Measurements from ENCODE around the gene CABLES2. TPM values are rescaled to one million over a fixed set of nuclear protein-coding genes. Genes with fewer than 3 reads are reported as not detected.

CABLES2 gene
- total and polyA plus RNA-seq, 3 donors from 2014 or later: 51.0 to 83.0 (median 58.6) TPM

GRCh38 chr20:62405981-62406513, 1.0 kb downstream of the CABLES2 start:
- WGBS, 2 donors: 41 to 66% methylated on average over 9 to 10 of the region's 10 CpGs
- no peak for DNase-seq
- Histone ChIP-seq H3K9me3 (no peaks in the 10 kb centered on the region), H3K27me3 (no peaks in the 10 kb centered on the region), H3K4me3 (peak overlapping the region in 1 of 2 donors; percentile 62), H3K4me1 (peaks cover 31% of the 10 kb centered on the region), H3K27ac (no peak overlapping the region), H3K36me3 (ENCODE audit: low read depth, missing control alignments) (no peaks in the 10 kb centered on the region)
- TF ChIP-seq POLR2A (IDR thresholded peaks at IDR 0.05): no peak
- TF ChIP-seq, protein P1, sequence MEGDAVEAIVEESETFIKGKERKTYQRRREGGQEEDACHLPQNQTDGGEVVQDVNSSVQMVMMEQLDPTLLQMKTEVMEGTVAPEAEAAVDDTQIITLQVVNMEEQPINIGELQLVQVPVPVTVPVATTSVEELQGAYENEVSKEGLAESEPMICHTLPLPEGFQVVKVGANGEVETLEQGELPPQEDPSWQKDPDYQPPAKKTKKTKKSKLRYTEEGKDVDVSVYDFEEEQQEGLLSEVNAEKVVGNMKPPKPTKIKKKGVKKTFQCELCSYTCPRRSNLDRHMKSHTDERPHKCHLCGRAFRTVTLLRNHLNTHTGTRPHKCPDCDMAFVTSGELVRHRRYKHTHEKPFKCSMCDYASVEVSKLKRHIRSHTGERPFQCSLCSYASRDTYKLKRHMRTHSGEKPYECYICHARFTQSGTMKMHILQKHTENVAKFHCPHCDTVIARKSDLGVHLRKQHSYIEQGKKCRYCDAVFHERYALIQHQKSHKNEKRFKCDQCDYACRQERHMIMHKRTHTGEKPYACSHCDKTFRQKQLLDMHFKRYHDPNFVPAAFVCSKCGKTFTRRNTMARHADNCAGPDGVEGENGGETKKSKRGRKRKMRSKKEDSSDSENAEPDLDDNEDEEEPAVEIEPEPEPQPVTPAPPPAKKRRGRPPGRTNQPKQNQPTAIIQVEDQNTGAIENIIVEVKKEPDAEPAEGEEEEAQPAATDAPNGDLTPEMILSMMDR (IDR thresholded peaks at IDR 0.05): no peak
- intact Hi-C loops (cut with DNase I; ENCODE audit: low total_unique reads): no loop called here

DNA sequence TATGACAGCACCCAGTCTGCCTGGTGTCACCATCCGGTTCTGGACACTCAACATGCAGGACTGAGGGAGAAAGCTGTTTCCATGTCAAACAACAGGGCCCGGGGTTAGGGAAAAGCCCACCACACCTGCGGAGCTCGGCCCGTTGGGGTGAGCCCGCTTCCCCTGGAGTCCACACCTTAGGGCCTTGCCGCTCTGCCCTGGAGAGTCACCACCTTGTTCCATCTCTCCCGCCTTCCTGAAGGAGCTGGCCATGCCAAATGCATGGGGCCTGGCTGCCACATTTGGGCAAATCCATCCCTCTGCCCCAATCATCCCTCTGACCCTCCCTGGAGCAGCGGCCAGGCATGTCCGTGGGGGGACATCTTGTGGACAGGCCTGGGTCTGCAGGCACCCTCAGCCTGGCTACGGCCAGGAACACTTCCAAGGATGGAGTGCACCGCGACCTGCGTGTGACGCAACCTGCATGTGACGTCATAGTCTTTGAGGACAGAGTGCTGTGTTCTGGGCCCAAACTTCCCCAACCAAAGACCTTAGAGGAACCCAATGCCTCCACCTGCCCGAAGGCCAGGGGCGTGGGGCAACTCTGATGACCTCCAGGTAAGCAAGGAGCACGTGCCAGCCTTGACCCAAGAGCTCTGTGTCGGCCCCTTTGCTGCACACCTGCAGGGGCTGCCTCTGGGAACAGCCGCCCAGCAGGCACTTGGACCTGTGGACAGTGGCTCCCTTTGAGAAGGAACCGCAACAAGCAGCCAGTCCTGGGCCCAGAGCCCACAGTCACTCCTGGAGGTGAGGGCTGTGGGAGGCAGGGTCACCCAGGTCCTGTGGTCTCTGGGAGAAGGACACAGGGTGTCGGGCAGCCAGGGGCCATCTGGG, 1.7 kb downstream of the CABLES2 start:
- intact Hi-C loops (cut with DNase I; ENCODE audit: low total_unique reads): no loop called here
- H3K36me3 ChIP-seq (ENCODE audit: low read depth, missing control alignments): no peaks in the 10 kb centered on the region
- no peak overlapping the region for H3K4me3 ChIP-seq
- no peaks in the 10 kb centered on the region for H3K27me3 ChIP-seq
- H3K9me3 ChIP-seq: no peaks in the 10 kb centered on the region
- DNase-seq: peak; percentile 66
- 61 to 77% methylated on average over 9 to 23 of the region's 23 CpGs for WGBS, 2 donors
- H3K4me1 ChIP-seq: peaks cover 28% of the 10 kb centered on the region
- no peak overlapping the region for H3K27ac ChIP-seq
- TF ChIP-seq, protein P1 (IDR thresholded peaks at IDR 0.05): peak in 2 of 3 experiments; percentile 52 to 55
- no peak for TF ChIP-seq POLR2A (IDR thresholded peaks at IDR 0.05)

- Histone ChIP-seq H3K27me3 (no peaks in the 10 kb centered on the region), H3K9me3 (no peaks in the 10 kb centered on the region), H3K4me1 (peaks cover 22% of the 10 kb centered on the region), H3K4me3 (no peak overlapping the region), H3K36me3 (ENCODE audit: low read depth, missing control alignments) (no peaks in the 10 kb centered on the region), H3K27ac (no peak overlapping the region)
- intact Hi-C loops (cut with DNase I; ENCODE audit: low total_unique reads): no loop called here
- 90 to 94% methylated on average over 12 of the region's 12 CpGs for WGBS, 2 donors
- no peak for TF ChIP-seq POLR2A (IDR thresholded peaks at IDR 0.05)
- TF ChIP-seq, protein P1 (IDR thresholded peaks at IDR 0.05): no peak
- no peak for DNase-seq
These were observed 2.4 kb downstream of the CABLES2 start for GRCh38 chr20:62404761-62405107.

GRCh38 chr20:62404112-62404665, 2.9 kb downstream of the CABLES2 start:
- WGBS, 2 donors: 78 to 83% methylated on average over 2 to 9 of the region's 9 CpGs
- intact Hi-C loops (cut with DNase I; ENCODE audit: low total_unique reads): no loop called here
- peaks cover 20% of the 10 kb centered on the region for H3K4me1 ChIP-seq

More at GRCh38 chr20:62404112-62404665, 2.9 kb downstream of the CABLES2 start:
- Histone ChIP-seq H3K36me3 (ENCODE audit: low read depth, missing control alignments) (no peaks in the 10 kb centered on the region), H3K9me3 (no peaks in the 10 kb centered on the region), H3K4me3 (no peak overlapping the region), H3K27ac (no peak overlapping the region), H3K27me3 (no peaks in the 10 kb centered on the region)
- DNase-seq: no peak
- TF ChIP-seq, protein P1 (IDR thresholded peaks at IDR 0.05): no peak
- TF ChIP-seq POLR2A (IDR thresholded peaks at IDR 0.05): no peak

Measured in testis (tissue), 3 donors.